HG03457 (cell line): ENCODE data around the gene IP6K3.

Experiments
- ATAC-seq: cut with Tn5 transposase; IDR thresholded peaks from one replicate; pipeline ENCODE4 v1.9.1; 2021; ENCODE audit warnings: moderate number of reproducible peaks; ENCODE audit not compliant: unreplicated experiment

The IP6K3 gene

GRCh38 chr6:33693186-33694105, 53.3 kb downstream of the IP6K3 start:
- no peak for ATAC-seq

GRCh38 chr6:33692760-33693158, 53.9 kb downstream of the IP6K3 start:
- peak; percentile 40 for ATAC-seq

GRCh38 chr6:33692078-33692759, 54.5 kb downstream of the IP6K3 start:
- no peak for ATAC-seq

- no peak for ATAC-seq
Observed at GRCh38 chr6:33691456-33692077, 55.1 kb downstream of the IP6K3 start.

- ATAC-seq = no peak
Observed at GRCh38 chr6:33690766-33691165, 55.9 kb downstream of the IP6K3 start.

- no peak for ATAC-seq
Observed at GRCh38 chr6:33689879-33690278, 56.8 kb downstream of the IP6K3 start.

- no peak for ATAC-seq
Observed at GRCh38 chr6:33689148-33689494, 57.6 kb downstream of the IP6K3 start.

GRCh38 chr6:33688451-33689147, 58.1 kb downstream of the IP6K3 start:
- ATAC-seq = no peak

- ATAC-seq = no peak
Observed at GRCh38 chr6:33688006-33688405, 58.7 kb downstream of the IP6K3 start.

GRCh38 chr6:33686981-33687975, 59.4 kb downstream of the IP6K3 start:
- ATAC-seq = no peak

- ATAC-seq = no peak
Observed at GRCh38 chr6:33686225-33686924, 60.3 kb downstream of the IP6K3 start.

- ATAC-seq = no peak
Observed at GRCh38 chr6:33685411-33686224, 61.1 kb downstream of the IP6K3 start.

- no peak for ATAC-seq
Observed at GRCh38 chr6:33684983-33685382, 61.7 kb downstream of the IP6K3 start.

GRCh38 chr6:33684428-33684896, 62.2 kb downstream of the IP6K3 start:
- ATAC-seq = no peak

GRCh38 chr6:33683576-33684427, 62.9 kb downstream of the IP6K3 start:
- no peak for ATAC-seq

- no peak for ATAC-seq
Observed at GRCh38 chr6:33683051-33683571, 63.6 kb downstream of the IP6K3 start.

- ATAC-seq = no peak
Observed at GRCh38 chr6:33682341-33682740, 64.4 kb downstream of the IP6K3 start.
